ENCODE results near the gene RPS10.
"Not testable (repeated sequence)": the region's sequence is repeated elsewhere in the genome, so short reads cannot be mapped to it uniquely, and the experiment has no call there.

Gene RPS10

GRCh38 chr6:34447910-34448309 is 22.0 kb upstream of the RPS10 start:
- DNase-seq (ENCODE audit: low read depth in 2 of 2), result no peak

- no peak for DNase-seq (ENCODE audit: low read depth in 2 of 2)
These were observed 21.5 kb upstream of the RPS10 start for GRCh38 chr6:34447386-34447785.

GRCh38 chr6:34445313-34445860 is 19.5 kb upstream of the RPS10 start:
- DNase-seq (ENCODE audit: low read depth in 2 of 2), result no peak

- DNase-seq (ENCODE audit: low read depth in 2 of 2), result no peak
These were observed 15.7 kb upstream of the RPS10 start for GRCh38 chr6:34441526-34441925.

GRCh38 chr6:34439442-34439841 is 13.6 kb upstream of the RPS10 start:
- DNase-seq (ENCODE audit: low read depth in 2 of 2), result no peak

- no peak for DNase-seq (ENCODE audit: low read depth in 2 of 2)
These were observed 12.8 kb upstream of the RPS10 start for GRCh38 chr6:34438705-34439104.

GRCh38 chr6:34437644-34437970 is 11.7 kb upstream of the RPS10 start:
- no peak for DNase-seq (ENCODE audit: low read depth in 2 of 2)

- DNase-seq (ENCODE audit: low read depth in 2 of 2), result no peak
These were observed 11.2 kb upstream of the RPS10 start for GRCh38 chr6:34436803-34437643.

- no peak for DNase-seq (ENCODE audit: low read depth in 2 of 2)
These were observed 10.0 kb upstream of the RPS10 start for GRCh38 chr6:34435916-34436315.

- no peak for DNase-seq (ENCODE audit: low read depth in 2 of 2)
These were observed 754 bp downstream of the RPS10 start for GRCh38 chr6:34425132-34425497.

- no peak for DNase-seq (ENCODE audit: low read depth in 2 of 2)
These were observed 1.4 kb downstream of the RPS10 start for GRCh38 chr6:34424200-34425131.

- DNase-seq (ENCODE audit: low read depth in 2 of 2), result no peak
These were observed 2.6 kb downstream of the RPS10 start for GRCh38 chr6:34423254-34423653.

GRCh38 chr6:34418367-34418766 is 7.5 kb downstream of the RPS10 start:
- DNase-seq (ENCODE audit: low read depth in 2 of 2), result no peak

- no peak for DNase-seq (ENCODE audit: low read depth in 2 of 2)
These were observed 8.9 kb downstream of the RPS10 start for GRCh38 chr6:34416877-34417371.

GRCh38 chr6:34414999-34415858 is 10.6 kb downstream of the RPS10 start:
- no peak for DNase-seq (ENCODE audit: low read depth in 2 of 2)

- no peak for DNase-seq (ENCODE audit: low read depth in 2 of 2)
These were observed 13.1 kb downstream of the RPS10 start for GRCh38 chr6:34412643-34413214.

GRCh38 chr6:34412016-34412415 is 13.9 kb downstream of the RPS10 start:
- DNase-seq (ENCODE audit: low read depth in 2 of 2), result no peak

GRCh38 chr6:34407915-34408314 is 18.0 kb downstream of the RPS10 start:
- DNase-seq (ENCODE audit: low read depth in 2 of 2), result not testable (repeated sequence)

GRCh38 chr6:34396518-34396917 is 29.4 kb downstream of the RPS10 start:
- no peak for DNase-seq (ENCODE audit: low read depth in 2 of 2)

- no peak for DNase-seq (ENCODE audit: low read depth in 2 of 2)
These were observed 31.9 kb downstream of the RPS10 start for GRCh38 chr6:34393966-34394305.
